ENCODE data around the gene LARGE2. TPM values are rescaled to one million over a fixed set of nuclear protein-coding genes. Genes with fewer than 3 reads are reported as not detected.

Gene LARGE2
- total RNA-seq, 1 donor from 2014 or later, result 6.6 TPM

DNA sequence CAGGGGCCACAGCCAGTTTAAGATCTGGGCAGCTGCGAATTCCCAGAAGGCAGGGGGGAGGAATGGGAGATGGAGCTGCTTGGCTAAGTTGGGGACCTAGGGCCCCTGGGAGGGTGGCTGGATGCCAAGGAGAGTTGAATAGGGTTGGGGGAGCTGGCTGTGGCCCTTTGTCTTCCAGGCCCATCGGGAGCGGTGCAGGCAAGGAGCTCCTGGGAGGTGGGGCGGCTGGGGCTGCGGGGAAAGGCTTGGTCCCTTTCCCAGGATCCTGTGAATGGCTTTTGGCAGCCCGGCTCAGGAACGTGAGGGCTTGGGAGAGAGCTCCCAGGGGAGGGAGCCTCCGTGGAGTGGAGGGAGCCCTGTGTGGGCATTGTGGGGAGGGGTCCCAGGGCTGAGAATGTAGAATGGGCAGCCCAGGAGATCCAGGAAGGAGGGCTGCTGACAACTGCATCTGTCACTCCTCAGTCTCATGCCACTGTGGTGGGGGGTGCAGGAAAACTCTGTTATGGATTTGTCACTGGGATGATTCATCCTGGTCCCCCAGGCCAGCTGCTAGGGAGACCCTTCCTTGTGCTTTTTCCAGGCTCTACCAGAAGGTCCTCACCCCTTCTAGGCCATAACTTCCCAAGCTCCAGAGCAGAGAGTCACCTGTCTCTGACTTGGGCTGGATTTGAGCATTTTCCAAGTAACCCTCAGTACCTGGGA is 21.4 kb upstream of the LARGE2 start:
- H3K9me3 ChIP-seq, result no peaks in the 10 kb centered on the region
- intact Hi-C loops (cut with DNase I), result no loop called here
- TF ChIP-seq, protein P1, sequence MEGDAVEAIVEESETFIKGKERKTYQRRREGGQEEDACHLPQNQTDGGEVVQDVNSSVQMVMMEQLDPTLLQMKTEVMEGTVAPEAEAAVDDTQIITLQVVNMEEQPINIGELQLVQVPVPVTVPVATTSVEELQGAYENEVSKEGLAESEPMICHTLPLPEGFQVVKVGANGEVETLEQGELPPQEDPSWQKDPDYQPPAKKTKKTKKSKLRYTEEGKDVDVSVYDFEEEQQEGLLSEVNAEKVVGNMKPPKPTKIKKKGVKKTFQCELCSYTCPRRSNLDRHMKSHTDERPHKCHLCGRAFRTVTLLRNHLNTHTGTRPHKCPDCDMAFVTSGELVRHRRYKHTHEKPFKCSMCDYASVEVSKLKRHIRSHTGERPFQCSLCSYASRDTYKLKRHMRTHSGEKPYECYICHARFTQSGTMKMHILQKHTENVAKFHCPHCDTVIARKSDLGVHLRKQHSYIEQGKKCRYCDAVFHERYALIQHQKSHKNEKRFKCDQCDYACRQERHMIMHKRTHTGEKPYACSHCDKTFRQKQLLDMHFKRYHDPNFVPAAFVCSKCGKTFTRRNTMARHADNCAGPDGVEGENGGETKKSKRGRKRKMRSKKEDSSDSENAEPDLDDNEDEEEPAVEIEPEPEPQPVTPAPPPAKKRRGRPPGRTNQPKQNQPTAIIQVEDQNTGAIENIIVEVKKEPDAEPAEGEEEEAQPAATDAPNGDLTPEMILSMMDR (IDR thresholded peaks at IDR 0.05), result no peak
- TF ChIP-seq POLR2A (IDR thresholded peaks at IDR 0.05), result no peak
- no peak for TF ChIP-seq POLR2AphosphoS5 (IDR thresholded peaks at IDR 0.05; ENCODE audit: insufficient read depth in 1 of 2, low read depth in 1 of 2)
- H3K4me3 ChIP-seq, result peak overlapping the region; percentile 51 to 77
- H3K36me3 ChIP-seq, result peaks cover 0 to 6% of the 10 kb centered on the region in 2 donors
- no peaks in the 10 kb centered on the region for H3K27me3 ChIP-seq
- H3K27ac ChIP-seq, result peak overlapping the region; percentile 33
- peaks cover 22% of the 10 kb centered on the region for H3K4me1 ChIP-seq
- no peak for DNase-seq (ENCODE audit: extremely low spot score in 2 of 2)

GRCh38 chr11:45901626-45902025 is 20.8 kb upstream of the LARGE2 start:
- Histone ChIP-seq H3K4me1 (peaks cover 22% of the 10 kb centered on the region), H3K36me3 (peaks cover 0 to 6% of the 10 kb centered on the region in 2 donors), H3K9me3 (no peaks in the 10 kb centered on the region), H3K27ac (no peak overlapping the region), H3K27me3 (no peaks in the 10 kb centered on the region), H3K4me3 (no peak overlapping the region)
- TF ChIP-seq POLR2AphosphoS5 (IDR thresholded peaks at IDR 0.05; ENCODE audit: insufficient read depth in 1 of 2, low read depth in 1 of 2) (no peak), POLR2A (IDR thresholded peaks at IDR 0.05) (no peak)
- TF ChIP-seq, protein P1 (IDR thresholded peaks at IDR 0.05), result no peak
- no peak for DNase-seq (ENCODE audit: extremely low spot score in 2 of 2)
- intact Hi-C loops (cut with DNase I), result no loop called here

GRCh38 chr11:45902452-45903380 is 19.7 kb upstream of the LARGE2 start:
- no peak for DNase-seq (ENCODE audit: extremely low spot score in 2 of 2)
- intact Hi-C loops (cut with DNase I), result no loop called here
- H3K27ac ChIP-seq, result no peak overlapping the region
- no peak for TF ChIP-seq POLR2A (IDR thresholded peaks at IDR 0.05)
- TF ChIP-seq POLR2AphosphoS5 (IDR thresholded peaks at IDR 0.05; ENCODE audit: insufficient read depth in 1 of 2, low read depth in 1 of 2), result no peak
- TF ChIP-seq, protein P1 (IDR thresholded peaks at IDR 0.05), result no peak
- peaks cover 0 to 6% of the 10 kb centered on the region in 2 donors for H3K36me3 ChIP-seq
- H3K4me1 ChIP-seq, result peaks cover 32% of the 10 kb centered on the region
- no peak overlapping the region for H3K4me3 ChIP-seq
- H3K27me3 ChIP-seq, result no peaks in the 10 kb centered on the region
- H3K9me3 ChIP-seq, result no peaks in the 10 kb centered on the region

DNA sequence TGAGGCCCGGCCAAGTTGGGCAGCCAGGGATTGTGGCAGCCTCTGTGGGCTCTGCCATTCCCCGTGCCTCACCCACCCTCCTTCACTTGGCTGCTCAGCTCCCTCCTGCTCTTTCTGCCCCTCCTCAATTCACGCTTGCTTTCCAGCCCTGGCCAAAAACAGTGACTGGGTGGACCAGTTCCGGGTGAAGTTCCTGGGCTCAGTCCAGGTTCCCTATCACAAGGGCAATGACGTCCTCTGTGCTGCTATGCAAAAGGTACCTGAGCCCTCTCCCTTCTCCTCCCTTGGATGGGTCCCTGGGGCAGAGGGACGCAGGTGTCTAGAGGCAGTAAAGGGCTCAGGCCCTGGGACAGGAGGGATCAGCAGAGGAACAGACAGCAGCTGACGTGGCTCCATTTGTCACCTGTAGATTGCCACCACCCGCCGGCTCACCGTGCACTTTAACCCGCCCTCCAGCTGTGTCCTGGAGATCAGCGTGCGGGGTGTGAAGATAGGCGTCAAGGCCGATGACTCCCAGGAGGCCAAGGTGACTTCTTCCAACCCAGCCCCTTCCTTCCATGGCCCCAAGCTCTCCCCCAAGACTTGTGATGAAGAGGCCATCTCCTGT is 18.0 kb upstream of the LARGE2 start:
- DNase-seq (ENCODE audit: extremely low spot score in 2 of 2), result no peak
- H3K9me3 ChIP-seq, result no peaks in the 10 kb centered on the region
- H3K4me3 ChIP-seq, result no peak overlapping the region
- H3K27ac ChIP-seq, result no peak overlapping the region
- peaks cover 39% of the 10 kb centered on the region for H3K4me1 ChIP-seq
- TF ChIP-seq POLR2AphosphoS5 (IDR thresholded peaks at IDR 0.05; ENCODE audit: insufficient read depth in 1 of 2, low read depth in 1 of 2) (no peak), POLR2A (IDR thresholded peaks at IDR 0.05) (no peak)
- TF ChIP-seq, protein P1 (IDR thresholded peaks at IDR 0.05), result no peak
- intact Hi-C loops (cut with DNase I), result no loop called here
- H3K27me3 ChIP-seq, result no peaks in the 10 kb centered on the region
- peaks cover 0 to 7% of the 10 kb centered on the region in 2 donors for H3K36me3 ChIP-seq

Data from vagina (tissue), 2 donors.